HG02759 (cell line): ENCODE measurements around the gene ANKFY1.
"Not testable (repeated sequence)": the region's sequence is repeated elsewhere in the genome, so short reads cannot be mapped to it uniquely, and the experiment has no call there.

ENCODE experiments used
- ATAC-seq: cut with Tn5 transposase; IDR thresholded peaks from one replicate; pipeline ENCODE4 v1.9.1; 2021; ENCODE audit warnings: mild to moderate bottlenecking, moderate library complexity; ENCODE audit not compliant: unreplicated experiment

ANKFY1 gene

DNA sequence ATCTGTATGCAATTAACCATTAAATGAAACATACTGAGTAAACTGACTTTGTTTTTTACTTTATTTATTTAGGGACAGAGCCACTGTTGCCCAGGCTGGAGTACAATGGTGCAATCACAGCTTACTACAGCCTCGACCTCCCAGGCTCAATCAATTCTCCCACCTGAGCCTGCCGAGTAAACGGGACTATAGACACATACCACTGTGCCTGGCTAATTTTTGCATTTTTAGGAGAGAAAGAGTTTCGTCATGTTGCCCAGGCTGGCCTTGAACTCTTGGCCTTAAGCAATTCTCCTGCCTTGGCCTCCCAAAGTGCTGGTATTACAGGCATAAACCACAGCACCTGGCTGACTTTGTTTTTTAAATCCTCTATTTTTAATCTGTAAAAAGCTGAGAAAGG lies 42.6 kb downstream of the ANKFY1 start:
- ATAC-seq, result no peak

- ATAC-seq, result no peak
Observed at GRCh38 chr17:4220655-4221054, 43.1 kb downstream of the ANKFY1 start.

DNA sequence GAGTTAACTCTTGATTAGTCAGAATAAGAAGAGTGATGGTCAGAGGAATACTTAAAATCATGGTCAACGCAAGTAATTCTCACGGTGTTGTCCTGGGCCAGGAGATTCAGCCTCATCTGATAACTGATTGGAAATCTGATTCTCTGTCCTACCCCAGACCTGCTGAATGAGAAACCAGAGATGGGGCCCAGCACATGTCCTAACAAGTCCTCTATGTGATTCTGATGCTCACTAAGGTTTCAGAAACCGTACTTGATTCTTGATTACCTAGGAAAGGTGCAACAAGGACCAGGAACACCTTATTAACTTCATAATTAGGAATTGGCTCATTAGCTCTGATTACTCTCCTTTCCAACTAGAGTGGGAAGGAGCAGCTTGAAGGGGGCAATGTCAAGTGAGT lies 44.5 kb downstream of the ANKFY1 start:
- no peak for ATAC-seq

DNA sequence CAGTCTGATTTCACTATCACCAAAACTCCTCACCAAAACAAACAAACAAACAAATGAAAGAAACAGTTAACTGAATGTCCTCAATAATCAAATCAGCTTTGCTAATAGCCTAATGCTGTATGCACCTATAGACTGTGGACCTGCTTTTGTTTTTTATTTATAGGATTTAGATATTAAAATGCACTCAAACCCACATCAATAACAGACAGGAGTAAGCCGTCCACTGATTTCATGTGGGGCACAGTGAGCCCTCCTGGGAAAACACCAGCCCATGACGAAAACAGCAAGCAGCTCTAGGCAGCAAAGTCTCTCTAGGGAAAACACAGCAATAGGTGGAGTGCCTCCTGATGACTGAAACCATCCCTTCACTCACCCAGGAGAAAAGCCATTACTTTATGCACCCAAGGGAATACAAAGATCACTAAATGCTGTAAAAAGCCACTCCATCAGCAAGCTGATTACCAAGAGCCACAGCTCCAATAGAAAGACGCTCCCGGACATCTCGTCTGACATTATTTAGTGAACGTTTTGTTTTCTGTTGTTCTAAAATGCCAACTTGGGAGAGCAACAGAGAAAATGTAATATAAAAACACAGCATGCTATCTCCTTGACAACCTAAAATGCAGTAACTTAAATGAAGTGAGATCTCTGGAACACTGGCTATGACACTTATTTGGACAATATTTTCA lies 47.8 kb downstream of the ANKFY1 start:
- no peak for ATAC-seq

DNA sequence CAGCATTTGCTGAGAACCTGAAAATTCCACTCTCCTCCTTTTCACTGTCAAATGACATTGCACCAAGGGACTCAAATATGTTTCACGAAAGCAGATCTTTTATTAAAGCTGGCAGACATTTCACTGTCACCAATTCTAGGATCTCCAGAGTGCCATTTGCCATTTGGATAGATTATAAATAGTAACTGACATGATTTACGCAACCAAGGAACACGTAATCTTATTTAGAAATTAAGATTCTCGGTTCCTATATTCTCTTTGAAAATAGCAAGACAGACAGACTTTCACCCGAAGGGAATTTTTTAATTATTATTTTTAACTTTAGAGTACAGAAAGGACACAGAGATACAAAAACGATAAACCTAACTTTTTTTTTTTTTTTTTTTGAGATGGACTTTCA lies 49.6 kb downstream of the ANKFY1 start:
- ATAC-seq, result no peak

GRCh38 chr17:4209611-4210010 lies 54.2 kb downstream of the ANKFY1 start:
- ATAC-seq, result no peak

- ATAC-seq, result no peak
Observed at GRCh38 chr17:4208238-4208637, 55.5 kb downstream of the ANKFY1 start.

GRCh38 chr17:4206962-4207361 lies 56.8 kb downstream of the ANKFY1 start:
- no peak for ATAC-seq

GRCh38 chr17:4205917-4206316 lies 57.9 kb downstream of the ANKFY1 start:
- no peak for ATAC-seq

GRCh38 chr17:4204710-4205173 lies 59.0 kb downstream of the ANKFY1 start:
- ATAC-seq, result no peak

DNA sequence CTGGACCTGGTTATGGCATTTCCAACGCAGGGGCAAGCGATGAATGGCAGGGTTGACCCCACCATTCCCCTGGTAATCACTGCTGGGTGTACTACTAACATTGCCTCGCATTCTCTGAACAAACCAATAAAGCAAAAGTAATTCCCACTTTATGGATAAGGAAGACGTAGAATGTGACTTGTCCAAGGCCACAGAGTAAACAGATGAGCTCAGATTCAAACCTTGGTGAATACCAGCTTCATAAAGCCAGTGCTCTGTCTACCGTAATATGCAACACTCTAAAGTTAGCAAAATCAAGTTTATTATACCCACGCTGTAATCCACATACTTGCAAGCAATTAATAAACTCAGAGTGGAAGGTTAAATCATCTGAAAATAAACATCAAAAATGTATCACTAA lies 59.6 kb downstream of the ANKFY1 start:
- no peak for ATAC-seq

DNA sequence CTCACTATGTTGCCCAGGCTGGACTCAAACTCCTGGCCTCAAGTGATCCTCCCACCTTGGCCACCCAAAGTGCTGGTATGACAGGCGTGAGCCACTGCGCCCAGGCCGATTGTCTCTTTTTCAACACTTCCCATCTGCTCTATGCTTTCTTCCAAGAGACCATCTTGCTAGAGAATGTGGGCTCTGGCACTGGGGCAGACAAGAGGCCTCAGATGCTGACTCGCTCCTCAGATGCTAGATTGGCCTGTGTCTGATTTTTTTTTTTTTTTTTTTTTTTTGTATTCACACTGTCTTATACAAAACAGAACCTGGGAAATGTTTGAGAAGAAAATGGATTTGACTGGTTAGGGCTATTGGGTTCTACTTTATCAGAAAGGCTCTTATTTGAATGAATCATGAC lies 62.6 kb downstream of the ANKFY1 start:
- ATAC-seq, result no peak

GRCh38 chr17:4199818-4200402 lies 63.9 kb downstream of the ANKFY1 start:
- ATAC-seq, result no peak

GRCh38 chr17:4198995-4199394 lies 64.8 kb downstream of the ANKFY1 start:
- ATAC-seq, result no peak

GRCh38 chr17:4195306-4195705 lies 68.5 kb downstream of the ANKFY1 start:
- no peak for ATAC-seq

DNA sequence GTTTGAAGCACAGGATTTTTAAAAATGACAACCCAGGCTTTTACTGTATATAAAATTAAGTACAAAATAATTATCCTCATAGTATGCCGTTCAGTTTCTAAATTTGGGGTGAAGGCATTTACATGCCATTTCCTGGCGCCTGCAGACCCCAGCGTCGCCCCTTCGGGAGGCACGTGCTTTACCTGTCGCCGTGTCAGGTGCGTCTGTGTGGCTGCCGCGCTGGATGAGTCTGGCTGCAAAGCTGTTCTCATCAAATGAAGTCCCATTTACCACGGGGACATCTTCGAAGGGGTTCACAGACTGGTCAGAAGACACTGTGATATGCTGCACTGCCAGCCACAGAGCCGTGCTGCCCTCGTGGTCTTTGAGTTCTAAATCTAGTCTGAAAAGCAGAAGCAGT lies 69.0 kb downstream of the ANKFY1 start:
- ATAC-seq, result no peak

DNA sequence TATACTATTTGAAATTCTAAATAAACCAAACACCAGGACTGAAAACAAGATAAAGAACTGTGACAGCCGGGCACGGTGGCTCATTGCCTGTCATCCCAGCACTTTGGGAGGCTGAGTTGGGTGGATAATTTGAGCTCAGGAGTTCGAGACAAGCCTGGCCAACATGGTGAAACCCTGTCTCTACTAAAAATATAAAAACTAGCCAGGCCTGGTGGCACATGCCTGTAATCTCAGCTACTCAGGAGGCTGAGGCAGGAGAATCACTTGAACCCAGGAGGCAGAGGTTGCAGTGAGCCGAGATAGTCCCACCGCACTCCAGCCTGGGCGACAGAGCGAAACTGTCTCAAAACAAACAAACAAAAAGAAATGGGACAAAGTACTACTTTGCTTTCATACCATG lies 73.0 kb downstream of the ANKFY1 start:
- ATAC-seq, result not testable (repeated sequence)

GRCh38 chr17:4189280-4189679 lies 74.5 kb downstream of the ANKFY1 start:
- no peak for ATAC-seq

DNA sequence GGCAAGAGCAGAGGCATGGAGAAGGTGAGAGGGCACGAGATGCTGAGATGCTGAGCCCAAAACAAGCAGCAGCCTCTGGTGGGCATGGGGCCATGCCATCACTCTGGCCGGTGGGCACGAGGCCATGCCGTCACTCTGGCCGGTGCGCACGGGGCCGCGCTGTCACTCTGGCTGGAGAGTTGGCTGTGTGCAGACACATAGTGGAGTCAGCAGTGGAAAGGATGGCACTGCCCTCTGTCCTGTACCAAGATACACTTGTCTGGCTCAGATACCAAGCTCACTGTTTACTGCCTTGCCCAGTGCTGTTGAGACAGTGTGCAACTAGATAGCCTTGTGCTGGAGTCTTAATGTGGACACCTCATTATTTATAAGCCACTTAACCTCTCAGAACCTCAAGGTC lies 75.7 kb downstream of the ANKFY1 start:
- no peak for ATAC-seq

DNA sequence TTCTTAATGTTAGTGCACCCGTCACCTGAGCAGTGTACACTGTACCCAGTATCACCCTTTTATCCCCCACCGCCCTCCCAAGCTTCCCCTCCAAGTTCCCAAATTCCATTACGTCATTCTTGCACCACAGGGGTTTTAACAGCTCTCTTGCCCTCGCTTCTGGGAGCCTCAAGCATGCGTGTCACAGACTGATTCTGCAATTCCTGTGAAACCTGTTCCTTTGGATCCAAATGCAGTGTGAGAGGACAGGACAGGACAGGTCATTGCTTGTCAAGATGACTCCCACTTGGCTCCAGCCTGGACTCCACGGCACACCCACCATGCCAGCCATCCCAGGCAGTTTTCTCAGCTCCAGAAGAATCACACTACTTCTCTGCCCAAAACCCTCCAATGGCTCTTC lies 76.7 kb downstream of the ANKFY1 start:
- ATAC-seq, result no peak

DNA sequence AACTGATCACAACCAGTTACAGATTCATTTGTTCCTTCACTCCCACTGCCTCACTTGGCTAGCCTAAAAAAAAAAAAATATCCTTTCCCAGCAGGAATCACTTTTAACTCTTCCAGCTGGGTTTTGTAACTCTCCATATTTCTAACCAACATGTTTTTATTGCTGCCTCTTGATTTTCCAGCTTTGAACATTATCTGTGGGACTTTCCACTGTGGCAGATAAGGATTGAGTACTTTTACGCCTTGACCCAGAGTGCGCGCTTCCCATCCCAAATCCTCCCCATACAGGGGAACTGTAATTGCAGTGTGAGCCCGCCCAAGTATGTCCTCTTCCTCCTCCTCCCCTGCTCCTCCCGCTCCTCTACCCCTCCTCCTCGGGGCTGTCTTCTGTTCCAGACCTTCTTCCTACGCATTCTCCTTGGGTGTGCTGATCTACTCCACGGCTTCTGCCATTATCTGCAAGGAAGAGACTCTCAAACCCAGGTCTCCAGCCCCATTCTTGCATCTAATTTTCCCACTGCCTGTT lies 77.4 kb downstream of the ANKFY1 start:
- ATAC-seq, result no peak

GRCh38 chr17:4185656-4186055 lies 78.1 kb downstream of the ANKFY1 start:
- ATAC-seq, result no peak

GRCh38 chr17:4184811-4185210 lies 79.0 kb downstream of the ANKFY1 start:
- ATAC-seq, result no peak
